ENCODE measurements around the gene APOH. TPM values are rescaled to one million over a fixed set of nuclear protein-coding genes. Genes with fewer than 3 reads are reported as not detected.
A peak's percentile ranks its signal among the peaks of the same experiment; 100 is the strongest.

The APOH gene
- total and polyA plus RNA-seq, 9 of the 15 experiments (the other 6 are each of a cell fraction or from before 2014, with no cell fraction given): 1.1 TPM; not detected in 8

DNA sequence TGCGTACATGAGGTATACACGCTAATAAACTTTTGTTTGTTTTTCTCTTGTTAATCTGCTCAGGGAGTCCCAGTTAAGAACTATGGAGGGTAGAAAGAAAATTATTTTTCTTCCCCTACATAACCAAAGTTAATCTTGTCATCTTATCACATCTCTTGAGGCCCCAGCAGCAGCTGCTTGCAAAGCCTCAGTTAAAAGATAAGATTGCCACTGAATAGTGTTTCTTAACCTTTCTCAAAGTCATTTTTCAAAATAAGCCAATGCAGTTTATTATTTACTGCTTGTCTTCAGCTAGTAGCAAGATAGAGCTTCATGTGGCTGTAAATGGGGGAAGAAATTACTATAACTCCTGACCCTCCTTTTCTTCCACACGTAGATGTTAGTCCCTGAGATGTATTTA, 21.5 kb upstream of the APOH start:
- in situ Hi-C loops (cut with MboI): loop anchor here (10.0 kb wide), 1 partner anchor 424 kb away; no protein-coding TSS in a partner anchor
- BruUV-seq (replicated peaks): no TSS peak
- 21% methylated on average over 3 of the region's 3 CpGs for WGBS (ENCODE audit: insufficient coverage, low coverage, missing lambda C conversion rate)
- H3K9ac ChIP-seq (ENCODE audit: insufficient read depth in 1 of 2, low read depth in 2 of 2, low read length in 2 of 2): no peak overlapping the region
- no peak overlapping the region for H3K27ac ChIP-seq (ENCODE audit: extremely low read depth, low read depth, low read length)
- POLR2A ChIA-PET: interaction anchor here (0.7 to 0.9 kb wide), 2 partner anchors 10 to 328 kb away, joined by 3 read pairs; no protein-coding TSS in a partner anchor
- no peak overlapping the region for H3K4me2 ChIP-seq (ENCODE audit: insufficient read depth, low read length)
- intact Hi-C loops (cut with micrococcal nuclease): no loop called here
- peaks cover 0 to 5% of the 10 kb centered on the region in 2 experiments; a peak in 1 of 5 replicates for H3K4me1 ChIP-seq (replicated peaks in 1 of 2; ENCODE audit: control insufficient read depth in 2 of 2, insufficient read depth in 2 of 2, low read length in 2 of 2)
- H2AFZ ChIP-seq (ENCODE audit: low read depth, low read length): no peak overlapping the region
- CTCF ChIA-PET (ENCODE audit: low intra/inter-chr PET ratio): no interaction called here
- H3K9me1 ChIP-seq (ENCODE audit: control insufficient read depth, insufficient read depth, low read length): no peaks in the 10 kb centered on the region
- no peaks in the 10 kb centered on the region for H3K9me3 ChIP-seq (replicated peaks; ENCODE audit: control insufficient read depth, insufficient read depth, low read depth, low read length)
- no peaks in the 10 kb centered on the region for H3K79me2 ChIP-seq (ENCODE audit: control insufficient read depth, insufficient read depth, low read length)
- H4K20me1 ChIP-seq (replicated peaks; ENCODE audit: control insufficient read depth, insufficient read depth, low read length): no peaks in the 10 kb centered on the region
- H3K36me3 ChIP-seq (ENCODE audit: control insufficient read depth, insufficient read depth, low read length): no peaks in the 10 kb centered on the region
- FAIRE-seq (no peak), DNase-seq (ENCODE audit: extremely low read depth in 1 of 4, low spot score in 3 of 4) (no peak), ATAC-seq (no peak)
- no peak overlapping the region for H3K4me3 ChIP-seq
- H3K27me3 ChIP-seq (ENCODE audit: control insufficient read depth in 2 of 2, insufficient read depth in 2 of 2, low read length in 2 of 2): peaks cover 0 to 5% of the 10 kb centered on the region in 2 experiments; a peak in 1 of 5 replicates
- TF ChIP-seq SMARCE1 (IDR thresholded peaks at IDR 0.05): peak; percentile 20; the same call in 1 of the 2 replicates
- TF ChIP-seq, protein P1, sequence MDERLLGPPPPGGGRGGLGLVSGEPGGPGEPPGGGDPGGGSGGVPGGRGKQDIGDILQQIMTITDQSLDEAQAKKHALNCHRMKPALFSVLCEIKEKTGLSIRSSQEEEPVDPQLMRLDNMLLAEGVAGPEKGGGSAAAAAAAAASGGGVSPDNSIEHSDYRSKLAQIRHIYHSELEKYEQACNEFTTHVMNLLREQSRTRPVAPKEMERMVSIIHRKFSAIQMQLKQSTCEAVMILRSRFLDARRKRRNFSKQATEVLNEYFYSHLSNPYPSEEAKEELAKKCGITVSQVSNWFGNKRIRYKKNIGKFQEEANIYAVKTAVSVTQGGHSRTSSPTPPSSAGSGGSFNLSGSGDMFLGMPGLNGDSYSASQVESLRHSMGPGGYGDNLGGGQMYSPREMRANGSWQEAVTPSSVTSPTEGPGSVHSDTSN (CRISPR knock-in tag; IDR thresholded peaks at IDR 0.05; ENCODE audit: low read depth): no peak
- TF ChIP-seq, protein P1 (tag; conservative IDR thresholded peaks at IDR 0.05; ENCODE audit: low read depth): peak; percentile 65
- peak; percentile 31; the same call in 1 of the 2 replicates for TF ChIP-seq ARID1B (IDR thresholded peaks at IDR 0.05)
- TF ChIP-seq ARHGAP35 (IDR thresholded peaks at IDR 0.05; ENCODE audit: partially characterized antibody): no peak
- TF ChIP-seq MEIS2 (IDR thresholded peaks at IDR 0.05; ENCODE audit: partially characterized antibody): peak; percentile 42
- 0 out of 2 replicates have a peak, but pooled peaks have one; percentile 12 for TF ChIP-seq ZNF766 (CRISPR knock-in tag; conservative IDR thresholded peaks at IDR 0.05)
- peak in 1 of 2 experiments; percentile 50; a peak in 1 of 4 replicates for TF ChIP-seq RCOR1 (IDR thresholded peaks at IDR 0.05; ENCODE audit: borderline replicate concordance in 1 of 2, low read depth in 2 of 2, low read length in 2 of 2)
- TF ChIP-seq, protein P2, sequence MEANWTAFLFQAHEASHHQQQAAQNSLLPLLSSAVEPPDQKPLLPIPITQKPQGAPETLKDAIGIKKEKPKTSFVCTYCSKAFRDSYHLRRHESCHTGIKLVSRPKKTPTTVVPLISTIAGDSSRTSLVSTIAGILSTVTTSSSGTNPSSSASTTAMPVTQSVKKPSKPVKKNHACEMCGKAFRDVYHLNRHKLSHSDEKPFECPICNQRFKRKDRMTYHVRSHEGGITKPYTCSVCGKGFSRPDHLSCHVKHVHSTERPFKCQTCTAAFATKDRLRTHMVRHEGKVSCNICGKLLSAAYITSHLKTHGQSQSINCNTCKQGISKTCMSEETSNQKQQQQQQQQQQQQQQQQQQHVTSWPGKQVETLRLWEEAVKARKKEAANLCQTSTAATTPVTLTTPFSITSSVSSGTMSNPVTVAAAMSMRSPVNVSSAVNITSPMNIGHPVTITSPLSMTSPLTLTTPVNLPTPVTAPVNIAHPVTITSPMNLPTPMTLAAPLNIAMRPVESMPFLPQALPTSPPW (CRISPR knock-in tag; IDR thresholded peaks at IDR 0.05): peak; percentile 17; the same call in 1 of the 2 replicates
- TF ChIP-seq CBFA2T3 (IDR thresholded peaks at IDR 0.05): peak; percentile 31; the same call in 1 of the 2 replicates
- no peak for TF ChIP-seq ZNF41 (CRISPR knock-in tag; conservative IDR thresholded peaks at IDR 0.05)
- TF ChIP-seq, protein P3, sequence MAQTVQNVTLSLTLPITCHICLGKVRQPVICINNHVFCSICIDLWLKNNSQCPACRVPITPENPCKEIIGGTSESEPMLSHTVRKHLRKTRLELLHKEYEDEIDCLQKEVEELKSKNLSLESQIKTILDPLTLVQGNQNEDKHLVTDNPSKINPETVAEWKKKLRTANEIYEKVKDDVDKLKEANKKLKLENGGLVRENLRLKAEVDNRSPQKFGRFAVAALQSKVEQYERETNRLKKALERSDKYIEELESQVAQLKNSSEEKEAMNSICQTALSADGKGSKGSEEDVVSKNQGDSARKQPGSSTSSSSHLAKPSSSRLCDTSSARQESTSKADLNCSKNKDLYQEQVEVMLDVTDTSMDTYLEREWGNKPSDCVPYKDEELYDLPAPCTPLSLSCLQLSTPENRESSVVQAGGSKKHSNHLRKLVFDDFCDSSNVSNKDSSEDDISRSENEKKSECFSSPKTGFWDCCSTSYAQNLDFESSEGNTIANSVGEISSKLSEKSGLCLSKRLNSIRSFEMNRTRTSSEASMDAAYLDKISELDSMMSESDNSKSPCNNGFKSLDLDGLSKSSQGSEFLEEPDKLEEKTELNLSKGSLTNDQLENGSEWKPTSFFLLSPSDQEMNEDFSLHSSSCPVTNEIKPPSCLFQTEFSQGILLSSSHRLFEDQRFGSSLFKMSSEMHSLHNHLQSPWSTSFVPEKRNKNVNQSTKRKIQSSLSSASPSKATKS (CRISPR knock-in tag; IDR thresholded peaks at IDR 0.05): no peak

All from K562 (cell line).